NK-92 (cell line): ENCODE results near the gene ASTN2.

ENCODE experiments used
- DNase-seq: peaks from one replicate; lab custom pipeline; 2025; ENCODE audit not compliant: unreplicated experiment; lab: John Stamatoyannopoulos, UW

The ASTN2 gene

DNA sequence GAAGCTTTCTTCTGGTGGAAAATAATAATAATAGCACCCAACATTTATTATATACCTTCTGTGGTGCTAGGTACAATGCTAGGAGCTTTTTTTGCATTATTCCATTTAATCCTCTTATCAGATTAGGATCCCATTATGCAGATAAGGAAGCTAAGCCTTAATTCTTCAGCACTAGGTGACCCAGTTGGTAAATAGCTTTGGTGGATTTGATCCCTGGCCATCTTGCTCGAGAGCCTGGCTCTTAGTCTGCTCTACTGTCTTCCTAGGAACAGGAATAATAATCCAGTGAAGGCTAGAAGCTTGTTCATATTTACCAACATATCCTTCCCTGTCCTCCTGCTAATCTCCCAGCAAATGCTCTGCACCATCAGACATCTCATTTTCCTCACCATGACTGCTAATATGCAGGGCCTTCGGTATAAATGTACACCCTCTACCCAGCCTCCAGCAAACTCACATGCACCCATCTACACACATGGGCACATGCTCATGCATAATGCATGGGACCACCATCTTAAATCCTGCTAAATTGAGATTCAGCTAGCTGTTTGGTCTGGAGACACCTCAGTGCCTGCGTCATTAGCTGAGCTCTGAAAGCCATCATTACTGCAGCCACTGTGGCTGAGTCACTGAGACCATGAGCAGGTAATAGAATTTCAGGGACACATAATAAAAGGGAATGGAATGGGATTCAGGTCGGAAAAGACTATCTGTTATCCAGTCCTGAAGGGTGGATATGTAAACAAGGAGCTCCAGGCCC lies 640.3 kb downstream of the ASTN2 start:
- no peak for DNase-seq

DNA sequence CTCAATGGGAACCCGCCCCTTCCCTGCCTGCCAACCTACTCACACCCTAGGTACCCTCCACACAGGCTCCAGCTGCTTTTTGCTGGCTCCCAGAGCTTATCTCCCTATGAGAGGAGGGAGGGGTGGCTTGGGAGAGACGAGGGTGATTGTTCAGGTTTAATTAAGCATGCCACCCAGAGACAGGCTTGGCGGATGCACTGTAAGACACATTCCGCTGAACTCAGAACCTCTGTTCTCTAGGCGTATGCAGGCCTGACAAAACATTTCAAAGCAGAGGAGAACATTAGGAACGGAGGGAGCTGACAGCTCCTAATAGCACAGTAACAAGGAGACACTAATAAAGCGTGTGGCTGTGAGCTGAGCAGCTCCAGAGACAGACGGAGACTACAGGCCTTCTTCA lies 647.6 kb downstream of the ASTN2 start:
- DNase-seq, result no peak

DNA sequence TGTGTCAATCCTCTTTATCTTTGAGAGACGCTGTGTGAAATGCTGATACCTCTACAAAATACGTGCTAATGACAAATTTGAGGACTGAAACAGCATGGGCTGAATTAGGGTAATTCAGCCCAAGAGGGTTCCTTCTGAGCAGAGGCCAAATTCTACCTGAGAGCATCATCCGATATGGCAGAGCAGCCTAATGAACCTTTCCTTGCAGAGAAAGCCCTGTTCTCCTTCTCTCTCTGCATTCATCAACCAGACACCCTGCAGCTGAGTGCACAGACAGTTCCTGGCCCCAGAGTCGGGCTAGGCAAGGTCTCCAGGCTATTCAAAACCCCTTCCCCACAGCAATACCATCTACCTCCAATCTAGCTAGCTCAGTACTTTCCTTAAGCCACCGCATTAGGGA lies 649.8 kb downstream of the ASTN2 start:
- no peak for DNase-seq

DNA sequence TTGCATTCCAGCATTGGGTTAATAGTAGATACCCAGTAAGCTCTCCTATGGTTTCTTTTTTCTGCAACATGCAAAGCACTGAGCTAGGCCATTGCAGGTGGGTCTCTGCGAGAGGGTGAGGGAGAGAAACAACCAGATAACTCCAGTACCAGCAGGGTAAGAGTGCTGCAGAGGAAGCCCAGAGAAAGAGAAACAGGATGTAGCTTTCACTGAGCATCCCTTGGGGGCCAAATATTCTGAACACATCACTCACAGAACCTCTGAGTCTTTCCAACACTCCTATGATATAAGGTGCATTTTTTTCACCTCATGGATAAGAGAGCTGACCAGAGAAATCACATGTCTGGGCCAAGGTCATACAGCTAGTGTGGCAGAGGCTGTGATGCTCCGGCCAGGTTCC lies 651.1 kb downstream of the ASTN2 start:
- no peak for DNase-seq

DNA sequence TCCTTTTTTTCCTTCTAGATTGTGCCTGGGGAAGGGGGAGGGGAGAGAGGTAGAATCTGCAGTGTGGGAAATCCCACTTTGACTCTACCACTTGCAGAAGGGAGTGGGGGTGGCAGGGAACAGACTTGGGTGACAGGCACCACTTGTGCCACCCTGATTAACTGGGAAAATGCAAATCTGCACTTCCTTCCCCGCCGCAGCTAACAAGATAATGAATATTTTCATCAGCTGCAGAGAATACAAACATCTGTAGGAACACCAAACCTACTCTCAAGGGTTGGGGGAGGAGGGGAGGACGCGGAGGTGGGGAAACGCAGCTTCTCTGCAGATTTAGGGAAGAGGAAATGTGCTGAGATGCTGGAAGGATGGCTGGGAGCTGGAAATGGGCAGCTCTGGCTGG lies 654.2 kb downstream of the ASTN2 start:
- no peak for DNase-seq

DNA sequence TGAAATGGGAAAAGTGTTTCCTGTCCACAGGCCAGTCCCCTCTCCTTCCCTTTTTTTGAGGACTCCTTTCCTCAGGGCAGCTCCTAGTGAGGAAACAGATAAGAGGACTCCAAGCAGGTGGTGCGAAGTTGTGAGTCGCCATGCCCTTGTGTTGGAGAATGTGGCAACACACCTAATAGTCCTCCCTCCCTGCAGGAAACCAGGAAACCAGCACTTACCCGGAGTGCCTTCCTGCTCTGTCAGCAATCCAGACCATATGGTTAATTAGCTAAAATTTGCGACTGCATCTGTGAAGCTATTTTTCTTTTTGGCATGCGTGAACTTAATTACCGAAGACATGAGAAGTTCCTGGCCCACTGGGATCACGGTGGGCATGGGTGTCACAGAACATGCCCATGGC lies 657.8 kb downstream of the ASTN2 start:
- no peak for DNase-seq

DNA sequence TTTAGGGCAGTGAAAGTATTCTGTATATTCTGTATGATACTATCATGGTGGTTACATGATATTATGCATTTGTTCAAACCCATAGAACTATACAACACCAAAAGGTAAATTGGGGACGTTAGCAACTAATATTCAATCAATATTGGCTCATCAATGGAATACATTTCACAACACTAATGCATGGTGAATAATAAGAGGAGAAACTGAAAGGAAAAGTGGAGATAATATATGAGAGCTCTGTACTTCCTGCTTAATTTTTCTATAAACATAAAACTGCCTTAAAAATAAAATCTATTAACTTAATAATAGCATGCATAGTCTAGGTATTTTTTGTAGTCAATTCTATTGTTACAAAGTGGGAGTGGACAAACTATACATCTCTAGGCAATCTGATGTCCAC lies 661.5 kb downstream of the ASTN2 start:
- DNase-seq, result no peak

DNA sequence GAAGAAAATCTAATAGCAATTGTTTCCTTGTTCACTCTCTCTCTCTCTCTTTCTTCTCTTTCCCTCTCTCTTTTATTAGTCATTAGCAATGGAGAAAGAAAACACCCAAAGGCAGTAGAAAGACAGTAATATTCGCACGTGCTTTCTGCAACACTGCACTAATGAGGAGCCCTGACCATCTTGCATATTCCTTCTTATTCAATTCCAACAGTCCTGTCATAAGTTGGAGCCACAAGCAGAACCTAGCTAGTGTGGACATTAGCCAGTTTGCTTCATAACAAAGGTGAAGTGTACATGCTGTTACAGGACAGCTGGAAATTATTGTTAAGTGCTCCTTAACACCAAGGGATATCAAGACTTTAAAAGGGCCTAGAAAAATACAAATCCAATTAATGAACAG lies 664.3 kb downstream of the ASTN2 start:
- DNase-seq, result no peak

DNA sequence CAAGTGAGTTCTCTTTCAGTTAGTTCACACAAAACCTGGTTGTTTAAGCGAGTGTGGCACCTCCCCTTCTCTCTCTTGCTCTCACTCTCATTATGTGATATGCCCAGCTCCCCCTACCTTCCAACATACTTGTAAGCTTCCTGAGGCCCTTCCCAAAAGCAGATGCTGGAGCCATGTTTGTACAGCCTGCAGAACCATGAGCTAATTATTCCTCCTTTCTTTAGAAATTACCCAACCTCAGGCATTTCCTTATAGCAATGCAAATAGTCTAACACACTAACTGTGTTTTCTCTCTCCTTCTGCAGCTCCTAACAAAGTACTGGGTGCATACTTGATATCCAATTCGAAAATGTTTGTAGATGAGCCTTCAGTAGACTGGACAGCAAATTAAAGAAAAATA lies 665.1 kb downstream of the ASTN2 start:
- no peak for DNase-seq

DNA sequence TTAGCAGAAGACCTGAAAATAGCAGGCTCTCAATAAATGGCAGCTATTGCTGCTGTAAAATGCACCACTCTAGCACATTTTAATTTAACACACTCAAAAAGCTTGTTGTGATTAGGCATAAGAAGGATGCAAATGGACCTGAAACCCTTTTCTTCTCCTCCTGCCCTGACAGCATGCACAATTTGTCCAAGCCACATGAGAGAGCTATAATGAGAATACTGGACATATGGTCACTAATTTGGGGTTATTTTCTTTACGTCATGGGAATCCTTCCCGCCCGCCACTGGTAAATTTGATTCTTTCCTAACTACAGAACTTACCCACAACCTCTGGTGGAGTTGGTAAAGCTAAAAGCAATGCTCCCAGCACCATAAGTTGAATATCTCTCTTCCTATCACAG lies 665.7 kb downstream of the ASTN2 start:
- DNase-seq, result no peak

DNA sequence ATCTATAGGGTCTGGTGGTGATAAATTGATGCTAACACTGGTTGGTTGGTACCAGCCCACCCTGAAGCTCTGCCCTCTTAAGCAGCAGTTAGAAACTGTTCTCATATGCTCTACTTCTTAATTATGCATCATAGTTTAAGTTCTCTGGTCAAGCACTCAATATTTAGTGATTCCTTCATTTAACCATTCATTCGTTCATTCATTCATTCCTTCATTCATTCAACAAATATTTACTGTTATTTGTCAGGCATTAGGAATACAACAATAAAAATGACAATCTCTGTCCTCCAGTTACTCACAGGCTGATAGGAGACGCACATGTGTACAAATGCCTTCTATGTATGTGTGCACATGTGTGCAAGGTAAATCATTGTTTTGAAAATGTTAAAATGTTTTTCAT lies 673.1 kb downstream of the ASTN2 start:
- no peak for DNase-seq

DNA sequence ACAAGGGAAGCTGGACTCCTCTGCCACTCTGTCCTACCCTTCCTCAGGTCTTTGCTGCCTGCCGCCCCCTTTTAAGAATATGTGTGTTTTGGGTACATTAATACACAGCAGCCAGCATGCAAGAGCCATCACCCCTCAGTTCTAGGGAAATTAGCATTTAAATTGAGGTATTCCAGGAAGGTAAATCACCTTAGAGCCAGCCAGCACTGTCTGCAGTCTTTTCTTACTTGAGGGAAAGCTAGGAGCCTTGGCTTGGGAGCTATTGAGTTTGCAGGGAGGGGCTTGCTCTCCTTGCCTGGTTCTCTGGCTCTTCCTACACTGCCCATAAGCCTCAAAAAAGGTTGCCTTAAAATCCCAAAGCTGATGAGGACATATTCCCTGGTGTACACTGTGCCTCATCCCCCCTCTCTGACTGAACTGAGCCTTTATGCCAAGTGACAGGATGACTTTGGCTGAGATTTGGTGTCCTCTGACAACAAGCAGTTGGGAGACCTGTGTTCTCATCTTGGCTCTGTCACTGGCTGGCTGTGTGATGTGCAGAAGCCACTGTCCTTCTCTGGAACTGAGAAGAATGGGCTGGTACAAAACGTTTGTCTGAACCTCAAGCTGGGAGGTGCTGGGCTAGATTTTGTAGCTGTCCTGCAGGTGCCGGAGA lies 673.6 kb downstream of the ASTN2 start:
- DNase-seq, result no peak

DNA sequence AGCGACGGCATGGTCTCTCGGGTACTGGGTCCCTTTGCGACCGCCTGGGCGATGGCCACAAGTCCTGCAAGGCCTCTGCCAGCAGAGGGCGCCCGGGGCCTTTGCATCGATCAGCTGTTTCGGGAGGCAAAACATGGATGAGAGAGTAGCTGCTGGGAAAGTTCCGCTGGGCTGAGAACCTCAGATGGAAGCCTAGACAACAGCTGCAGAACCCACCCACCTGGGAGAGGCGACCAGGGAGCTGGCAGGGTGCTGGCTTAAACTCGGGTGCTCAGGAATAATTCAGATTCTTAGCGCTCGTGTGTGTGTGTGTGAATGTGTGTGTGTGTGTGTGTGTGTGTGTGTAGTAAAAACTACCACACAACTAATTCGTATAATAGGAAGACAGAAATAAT lies 677.7 kb downstream of the ASTN2 start:
- no peak for DNase-seq

DNA sequence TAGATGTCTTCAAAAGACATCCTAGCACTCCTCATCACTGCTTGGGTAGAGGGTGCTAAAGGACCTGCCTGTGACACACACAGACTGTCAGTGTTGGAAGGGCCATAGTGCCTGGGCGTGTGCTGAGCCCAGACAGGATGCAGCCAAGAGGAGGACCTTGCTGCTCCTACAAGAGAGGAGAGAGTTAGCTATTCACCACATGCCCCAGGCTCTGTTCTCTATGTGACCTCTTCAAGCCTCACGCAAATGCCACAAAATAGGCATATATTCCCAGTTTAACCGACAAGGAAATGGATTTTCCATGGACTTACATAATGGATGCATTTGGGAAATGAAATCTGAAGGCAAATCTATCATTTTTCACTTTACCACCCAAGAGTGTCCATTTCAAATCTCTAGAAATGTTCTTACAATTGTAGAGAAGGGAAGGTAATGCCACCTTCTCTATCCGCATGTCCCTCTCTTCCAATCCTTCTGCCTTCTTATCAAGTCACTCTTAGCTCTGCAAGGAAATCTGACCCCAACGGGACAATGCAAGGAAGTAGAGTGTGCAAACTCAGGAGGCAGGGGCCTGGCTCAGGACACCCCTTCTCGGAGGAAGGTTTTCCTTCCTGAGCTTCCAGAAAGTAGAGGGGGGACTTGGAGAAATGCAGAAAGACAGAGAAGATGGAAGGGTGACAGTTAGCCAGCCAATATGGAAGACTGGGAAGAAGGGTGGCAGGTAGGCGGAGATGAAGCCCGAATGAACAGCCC lies 678.3 kb downstream of the ASTN2 start:
- DNase-seq, result no peak

DNA sequence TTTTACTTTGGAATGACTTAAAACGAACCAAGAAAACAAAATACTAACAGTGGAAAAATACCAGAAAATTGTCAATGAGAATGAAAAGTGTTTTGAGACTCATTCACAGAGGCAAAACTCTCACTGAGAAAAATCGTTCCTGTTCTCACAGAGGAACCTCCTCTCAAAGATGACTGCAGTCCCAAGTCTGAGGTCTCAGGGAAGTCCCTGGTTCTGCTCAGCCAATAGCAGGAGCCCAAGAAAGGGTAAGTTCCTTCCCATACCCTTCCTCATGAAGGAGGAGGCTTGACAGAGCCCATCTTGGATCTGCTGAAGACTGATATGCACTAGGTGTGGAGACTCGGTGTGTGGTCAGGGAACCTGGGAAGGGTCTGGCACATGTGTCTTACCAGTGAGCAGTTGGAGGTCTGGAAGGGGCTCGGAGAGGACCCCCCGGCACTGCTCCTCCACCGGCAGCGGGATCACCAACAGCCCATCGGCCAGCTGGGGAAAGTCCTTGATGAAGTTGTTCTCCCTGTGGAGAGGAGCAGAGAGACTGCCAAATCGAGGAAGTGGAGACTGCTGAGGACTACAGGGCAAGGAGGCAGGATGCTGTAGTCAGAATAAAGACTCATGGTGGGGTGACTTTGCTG lies 681.7 kb downstream of the ASTN2 start:
- DNase-seq, result no peak

DNA sequence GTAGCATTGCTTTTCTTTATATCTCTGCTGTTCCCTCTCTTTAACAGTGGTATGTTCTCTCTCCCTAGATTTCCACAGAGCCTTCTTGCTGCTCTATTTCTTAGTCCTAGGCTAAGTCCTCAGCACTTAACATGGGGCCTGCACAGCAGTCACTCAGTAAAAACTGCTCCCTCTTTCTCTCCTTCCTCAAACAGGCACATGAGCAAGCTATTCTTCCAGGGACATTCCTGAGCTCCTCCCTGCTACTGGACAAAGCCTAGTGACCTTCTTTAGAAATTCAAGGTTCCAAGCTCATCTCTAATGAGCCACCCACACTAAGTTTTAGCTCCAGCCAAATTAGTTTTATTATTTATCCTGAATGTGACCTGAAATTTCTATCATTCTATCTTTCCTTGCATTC lies 688.3 kb downstream of the ASTN2 start:
- DNase-seq, result no peak

DNA sequence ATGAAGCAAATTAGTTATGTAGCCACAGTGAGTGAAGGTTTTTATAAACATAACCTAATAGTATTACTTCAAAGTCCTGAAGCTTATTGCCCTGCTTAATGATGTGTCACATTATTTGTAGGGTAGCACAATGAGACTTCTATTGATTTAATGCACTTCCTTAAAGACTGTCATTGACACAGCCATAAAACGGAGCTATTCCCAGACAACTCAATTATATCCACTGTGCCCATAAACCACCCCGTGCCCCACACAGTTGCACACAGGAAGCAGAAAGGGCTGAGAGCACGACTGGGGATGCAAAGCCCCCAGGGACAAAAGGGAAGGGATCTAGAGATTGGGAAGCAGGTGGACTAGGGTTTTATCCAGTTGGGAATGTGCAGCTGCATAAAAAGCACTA lies 690.7 kb downstream of the ASTN2 start:
- no peak for DNase-seq

DNA sequence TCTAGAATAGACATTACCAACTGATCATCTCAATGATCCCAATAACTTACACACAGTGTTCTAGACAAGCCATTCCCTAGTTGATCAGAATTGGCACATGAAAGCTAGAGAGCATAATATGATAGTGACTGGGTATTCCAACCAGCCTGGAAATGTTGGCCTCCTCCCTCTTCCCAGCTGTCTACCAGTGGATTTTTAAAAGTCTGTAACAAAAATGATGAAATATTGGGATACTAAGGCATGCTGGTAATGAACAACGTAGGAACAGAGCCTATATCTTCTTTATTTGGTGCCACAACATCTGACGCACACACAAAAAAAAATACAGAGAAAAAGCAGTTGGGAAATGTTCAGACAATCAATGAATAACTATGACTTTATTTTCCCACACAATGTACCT lies 692.9 kb downstream of the ASTN2 start:
- DNase-seq, result no peak

DNA sequence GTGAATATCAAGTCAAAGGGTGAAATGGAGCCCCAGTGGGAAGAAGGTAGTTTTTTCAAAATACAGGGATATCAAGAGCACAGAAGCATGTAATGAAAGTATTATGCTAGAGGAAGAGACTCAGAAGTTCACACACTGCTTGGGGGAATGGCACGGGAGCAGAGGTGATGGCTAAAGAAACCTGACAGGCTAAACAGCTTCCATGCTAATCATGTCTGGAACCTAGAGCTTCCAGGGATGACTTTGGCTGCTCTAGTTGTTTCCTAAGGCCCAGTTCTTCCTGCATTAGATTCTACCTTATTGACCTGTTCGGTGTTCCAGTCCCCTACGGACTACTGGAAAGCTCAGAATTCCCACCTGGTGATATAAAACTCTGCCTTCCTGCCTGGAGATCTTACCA lies 693.4 kb downstream of the ASTN2 start:
- no peak for DNase-seq

DNA sequence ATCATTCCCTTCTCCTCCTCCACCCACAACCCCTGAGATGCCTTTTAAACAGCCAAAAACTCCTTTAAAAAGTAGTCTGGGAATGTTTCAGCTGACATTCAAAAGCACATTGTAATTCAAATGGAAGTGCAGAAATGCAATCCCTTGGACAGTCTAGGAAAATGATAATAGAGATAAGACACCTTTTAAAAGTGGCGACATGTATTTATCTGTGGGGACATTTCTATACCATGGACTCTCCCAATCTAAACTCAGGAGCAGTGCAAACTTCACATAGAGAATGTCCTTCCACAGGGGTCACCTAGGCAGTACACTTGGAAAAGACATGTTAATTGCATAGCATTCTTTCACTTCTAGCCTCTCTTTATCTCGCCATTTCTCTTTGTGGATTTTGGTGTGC lies 694.7 kb downstream of the ASTN2 start:
- DNase-seq, result no peak

DNA sequence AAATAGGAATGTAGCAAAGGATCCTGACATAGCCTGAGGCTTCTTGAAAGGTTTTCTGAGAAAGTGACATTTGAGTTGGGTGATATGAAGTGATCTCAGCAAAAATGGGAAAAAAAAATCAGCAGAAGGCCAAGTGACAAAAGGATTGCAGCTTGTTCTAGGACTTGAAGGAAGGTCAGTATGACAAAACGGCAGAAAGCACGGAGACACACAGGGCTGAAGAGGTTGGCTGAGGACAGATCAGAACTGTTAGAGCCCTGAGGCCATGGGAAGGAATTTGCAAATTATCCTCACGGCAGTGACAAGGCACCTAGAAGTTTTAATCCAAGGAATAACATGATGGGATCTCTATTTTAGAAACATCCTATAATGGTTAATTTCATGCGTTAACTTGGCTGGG lies 696.7 kb downstream of the ASTN2 start:
- DNase-seq, result no peak

DNA sequence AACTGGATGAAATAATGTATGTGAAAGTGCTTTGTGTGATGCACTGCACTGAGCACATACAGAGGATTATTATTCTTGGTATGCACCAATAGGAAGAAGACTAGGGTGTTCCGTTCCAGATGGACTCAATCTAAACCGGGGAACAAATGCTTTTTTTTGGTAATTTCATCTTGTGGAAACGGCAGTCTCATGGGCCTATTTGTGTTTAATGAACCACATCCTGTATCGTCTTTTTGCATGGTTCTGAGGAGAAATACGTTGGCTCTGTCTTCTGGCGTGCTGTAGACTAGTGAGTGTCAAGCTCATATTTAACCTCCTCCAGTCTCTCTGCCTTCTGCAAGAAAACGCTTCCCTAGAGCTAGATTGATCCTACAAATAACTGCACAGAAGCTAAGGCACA lies 697.7 kb downstream of the ASTN2 start:
- DNase-seq, result no peak
